T-helper 1 cell treated with Interleukin-12 subunit alpha and Interleukin-12 subunit beta and Interleukin-4 antibody, amounts not matched to agents 30 μg/mL and 1 μg/mL, for 36 hours (primary cell): Measurements from ENCODE around the gene PSMD13.
A peak's percentile ranks its signal among the peaks of the same experiment; 100 is the strongest.
"Not testable (repeated sequence)": the region's sequence is repeated elsewhere in the genome, so short reads cannot be mapped to it uniquely, and the experiment has no call there.

ENCODE experiments used
- H3K27ac Mint-ChIP-seq: one replicate; pipeline ENCODE4 v1.8.0; 2021; ENCODE audit warnings: mild to moderate bottlenecking, mixed read lengths
- H3K27me3 Mint-ChIP-seq: one replicate; pipeline ENCODE4 v1.8.0; 2021; ENCODE audit warnings: low read depth, mixed read lengths
- H3K36me3 Mint-ChIP-seq: one replicate; pipeline ENCODE4 v1.8.0; 2021; ENCODE audit warnings: low read depth, mixed read lengths
- H3K4me1 Mint-ChIP-seq: one replicate; pipeline ENCODE4 v1.8.0; 2021; ENCODE audit warnings: low read depth, mixed read lengths
- H3K4me3 Mint-ChIP-seq: one replicate; pipeline ENCODE4 v1.8.0; 2021; ENCODE audit warnings: mild to moderate bottlenecking, moderate library complexity, mixed read lengths
- H3K9me3 Mint-ChIP-seq: one replicate; pipeline ENCODE4 v1.8.0; 2021; ENCODE audit warnings: mixed read lengths

The PSMD13 gene

GRCh38 chr11:236774-237767 lies at the start of gene PSMD13:
Gene PSMD13 (plus strand): TSS chr11:236976. CDS start chr11:237050, 74 bp downstream.
- peak within 1 kb of the TSS; percentile 99 for H3K27ac Mint-ChIP-seq
- H3K4me1 Mint-ChIP-seq, result peaks cover 48% of the 10 kb centered on the region
- peaks cover 21% of the 10 kb centered on the region for H3K36me3 Mint-ChIP-seq
- H3K9me3 Mint-ChIP-seq, result no peaks in the 10 kb centered on the region
- H3K27me3 Mint-ChIP-seq, result no peaks in the 10 kb centered on the region
- H3K4me3 Mint-ChIP-seq, result peak within 1 kb of the TSS; percentile 97

GRCh38 chr11:189200-189783 lies 47.5 kb upstream of the PSMD13 start:
- not testable (repeated sequence) for H3K27me3 Mint-ChIP-seq, H3K4me3 Mint-ChIP-seq, H3K4me1 Mint-ChIP-seq, H3K36me3 Mint-ChIP-seq, H3K27ac Mint-ChIP-seq, H3K9me3 Mint-ChIP-seq

GRCh38 chr11:189843-190311 lies 46.9 kb upstream of the PSMD13 start:
- H3K4me1 Mint-ChIP-seq, H3K27ac Mint-ChIP-seq, H3K9me3 Mint-ChIP-seq, H3K27me3 Mint-ChIP-seq, H3K36me3 Mint-ChIP-seq, H3K4me3 Mint-ChIP-seq: not testable (repeated sequence)

- H3K4me3 Mint-ChIP-seq, H3K4me1 Mint-ChIP-seq, H3K27ac Mint-ChIP-seq, H3K36me3 Mint-ChIP-seq, H3K27me3 Mint-ChIP-seq, H3K9me3 Mint-ChIP-seq: not testable (repeated sequence)
These were observed 46.2 kb upstream of the PSMD13 start for GRCh38 chr11:190546-190945.

- not testable (repeated sequence) for H3K9me3 Mint-ChIP-seq, H3K36me3 Mint-ChIP-seq, H3K27me3 Mint-ChIP-seq, H3K4me1 Mint-ChIP-seq
- Mint-ChIP-seq H3K4me3 (peak overlapping the region; percentile 35), H3K27ac (peak overlapping the region; percentile 63)
These were observed 45.0 kb upstream of the PSMD13 start for GRCh38 chr11:191490-192478.

- H3K27me3 Mint-ChIP-seq, H3K9me3 Mint-ChIP-seq, H3K4me1 Mint-ChIP-seq, H3K36me3 Mint-ChIP-seq, H3K4me3 Mint-ChIP-seq: not testable (repeated sequence)
- peak within 1 kb of the TSS; percentile 55 for H3K27ac Mint-ChIP-seq
These were observed 44.1 kb upstream of the PSMD13 start, which contains the start of gene SCGB1C1 for GRCh38 chr11:192674-193128. Gene SCGB1C1 (plus strand): TSS chr11:193078. CDS start chr11:193100, 22 bp downstream.

- H3K4me1 Mint-ChIP-seq, H3K36me3 Mint-ChIP-seq, H3K27ac Mint-ChIP-seq, H3K4me3 Mint-ChIP-seq, H3K27me3 Mint-ChIP-seq, H3K9me3 Mint-ChIP-seq: not testable (repeated sequence)
These were observed 43.3 kb upstream of the PSMD13 start for GRCh38 chr11:193481-193880.

GRCh38 chr11:196786-197731 lies 39.7 kb upstream of the PSMD13 start:
- H3K27me3 Mint-ChIP-seq, result no peaks in the 10 kb centered on the region
- H3K36me3 Mint-ChIP-seq, result no peaks in the 10 kb centered on the region
- H3K27ac Mint-ChIP-seq, result no peak overlapping the region
- no peaks in the 10 kb centered on the region for H3K9me3 Mint-ChIP-seq
- peaks cover 7% of the 10 kb centered on the region for H3K4me1 Mint-ChIP-seq
- no peak overlapping the region for H3K4me3 Mint-ChIP-seq

- H3K4me3 Mint-ChIP-seq, result no peak overlapping the region
- peaks cover under 1% of the 10 kb centered on the region for H3K36me3 Mint-ChIP-seq
- H3K27ac Mint-ChIP-seq, result no peak overlapping the region
- H3K27me3 Mint-ChIP-seq, result no peaks in the 10 kb centered on the region
- H3K9me3 Mint-ChIP-seq, result no peaks in the 10 kb centered on the region
- H3K4me1 Mint-ChIP-seq, result peaks cover 11% of the 10 kb centered on the region
These were observed 39.0 kb upstream of the PSMD13 start for GRCh38 chr11:197741-198235.

- Mint-ChIP-seq H3K9me3 (no peaks in the 10 kb centered on the region), H3K36me3 (peaks cover 5% of the 10 kb centered on the region), H3K27me3 (no peaks in the 10 kb centered on the region), H3K4me1 (peaks cover 15% of the 10 kb centered on the region), H3K27ac (no peak overlapping the region), H3K4me3 (no peak overlapping the region)
These were observed 38.5 kb upstream of the PSMD13 start for GRCh38 chr11:198236-198806.

GRCh38 chr11:199004-199581 lies 37.7 kb upstream of the PSMD13 start:
- Mint-ChIP-seq H3K9me3 (no peaks in the 10 kb centered on the region), H3K4me1 (peaks cover 15% of the 10 kb centered on the region)

GRCh38 chr11:199782-200181 lies 37.0 kb upstream of the PSMD13 start:
- Mint-ChIP-seq H3K4me3 (no peak overlapping the region), H3K36me3 (peaks cover 12% of the 10 kb centered on the region), H3K4me1 (peaks cover 15% of the 10 kb centered on the region), H3K9me3 (no peaks in the 10 kb centered on the region), H3K27ac (no peak overlapping the region), H3K27me3 (no peaks in the 10 kb centered on the region)

More at GRCh38 chr11:199004-199581, 37.7 kb upstream of the PSMD13 start:
- Mint-ChIP-seq H3K4me3 (no peak overlapping the region), H3K27me3 (no peaks in the 10 kb centered on the region), H3K36me3 (peaks cover 12% of the 10 kb centered on the region), H3K27ac (no peak overlapping the region)
